ENCODE results near the gene SHISA4. TPM values are rescaled to one million over a fixed set of nuclear protein-coding genes. Genes with fewer than 3 reads are reported as not detected.

SHISA4 gene
- total and polyA plus RNA-seq, 7 donors = 3.5 to 23.7 (median 12.7) TPM

- 53 to 63% methylated on average over 6 of the region's 6 CpGs for WGBS, 2 donors
- H3K9me3 ChIP-seq = no peaks in the 10 kb centered on the region
- no peak for DNase-seq
- no peaks in the 10 kb centered on the region for H3K27me3 ChIP-seq
- intact Hi-C loops (cut with DNase I) = loop anchor here (2.0 kb wide), 1 partner anchor 95 kb away; no protein-coding TSS in a partner anchor
- peaks cover 0 to 34% (median 16%) of the 10 kb centered on the region in 4 donors for H3K36me3 ChIP-seq
- peaks cover 0 to 11% (median 9%) of the 10 kb centered on the region in 4 donors for H3K4me1 ChIP-seq
- no peak overlapping the region for H3K4me3 ChIP-seq
- TF ChIP-seq EP300 (IDR thresholded peaks at IDR 0.05) (no peak), CTCF (IDR thresholded peaks at IDR 0.05) (peak in 3 of 4 experiments; percentile 58 to 66 (median 62)), POLR2AphosphoS5 (IDR thresholded peaks at IDR 0.05) (peak in 2 of 4 donors; percentile 20 to 24), POLR2A (IDR thresholded peaks at IDR 0.05) (no peak)
- H3K27ac ChIP-seq = peak overlapping the region in 3 of 4 donors; percentile 42 to 47 (median 43)
Measured at GRCh38 chr1:201877877-201878401, 10.8 kb upstream of the SHISA4 start.

- DNase-seq = no peak
- H3K4me3 ChIP-seq = no peak overlapping the region
- no peak overlapping the region for H3K27ac ChIP-seq
- peaks cover 0 to 4% (median under 1%) of the 10 kb centered on the region in 4 donors for H3K36me3 ChIP-seq
- WGBS, 2 donors = 61 to 73% methylated on average over 6 of the region's 6 CpGs
- TF ChIP-seq EP300 (IDR thresholded peaks at IDR 0.05) (no peak), POLR2A (IDR thresholded peaks at IDR 0.05) (no peak), CTCF (IDR thresholded peaks at IDR 0.05) (no peak), POLR2AphosphoS5 (IDR thresholded peaks at IDR 0.05) (no peak)
- H3K9me3 ChIP-seq = no peaks in the 10 kb centered on the region
- H3K27me3 ChIP-seq = no peaks in the 10 kb centered on the region
- peaks cover 0 to 41% (median 34%) of the 10 kb centered on the region in 4 donors for H3K4me1 ChIP-seq
- intact Hi-C loops (cut with DNase I) = no loop called here
Measured at GRCh38 chr1:201880928-201881571, 7.6 kb upstream of the SHISA4 start.

GRCh38 chr1:201881617-201882016 lies 7.1 kb upstream of the SHISA4 start:
- Histone ChIP-seq H3K27me3 (no peaks in the 10 kb centered on the region), H3K9me3 (no peaks in the 10 kb centered on the region), H3K36me3 (no peaks in the 10 kb centered on the region), H3K27ac (no peak overlapping the region), H3K4me3 (no peak overlapping the region), H3K4me1 (peaks cover 0 to 41% (median 34%) of the 10 kb centered on the region in 4 donors)
- DNase-seq = no peak
- intact Hi-C loops (cut with DNase I) = no loop called here
- TF ChIP-seq CTCF (IDR thresholded peaks at IDR 0.05) (no peak), POLR2AphosphoS5 (IDR thresholded peaks at IDR 0.05) (no peak), POLR2A (IDR thresholded peaks at IDR 0.05) (no peak), EP300 (IDR thresholded peaks at IDR 0.05) (no peak)
- WGBS, 2 donors = 83 to 86% methylated on average over 1 of the region's 1 CpG

- Histone ChIP-seq H3K36me3 (no peaks in the 10 kb centered on the region), H3K27me3 (no peaks in the 10 kb centered on the region), H3K27ac (peak overlapping the region in 1 of 4 donors; percentile 41), H3K9me3 (no peaks in the 10 kb centered on the region), H3K4me1 (peaks cover 0 to 45% (median 37%) of the 10 kb centered on the region in 4 donors), H3K4me3 (no peak overlapping the region)
- WGBS, 2 donors = 47% methylated on average over 2 of the region's 2 CpGs
- TF ChIP-seq POLR2AphosphoS5 (IDR thresholded peaks at IDR 0.05) = peak in 1 of 4 donors; percentile 29
- TF ChIP-seq CTCF (IDR thresholded peaks at IDR 0.05) = no peak
- no peak for TF ChIP-seq POLR2A (IDR thresholded peaks at IDR 0.05)
- intact Hi-C loops (cut with DNase I) = no loop called here
- DNase-seq = no peak
Measured at GRCh38 chr1:201882665-201883132, 6.0 kb upstream of the SHISA4 start.
